PFSK-1 (cell line): ENCODE measurements around the gene MAPK8.

Source experiments
- FOXP2 ChIP-seq: optimal IDR thresholded peaks from 2 replicates; pipeline ENCODE3; 2011; ENCODE audit warnings: borderline replicate concordance, control low read depth, inconsistent platforms; ENCODE audit not compliant: insufficient read depth; ENCODE audit errors: extremely low read length, extremely low read depth
- POLR2AphosphoS5 ChIP-seq: IDR thresholded peaks from 2 replicates; pipeline ENCODE4 v1.6.1; 2012; ENCODE audit warnings: low read depth, mild to moderate bottlenecking, control low read depth, low read length, moderate library complexity
- REST ChIP-seq, 2 experiments: IDR thresholded peaks; 2 replicates each; pipeline versions ENCODE4 v1.6.1 to v1.8.0; 2011 to 2012; ENCODE audit warnings: low read depth in 2 of 2, low read length in 2 of 2, control low read depth in 1 of 2, inconsistent platforms in 1 of 2, mild to moderate bottlenecking in 1 of 2, moderate library complexity in 1 of 2; ENCODE audit not compliant: insufficient read depth in 1 of 2
- SIN3A ChIP-seq: IDR thresholded peaks from 2 replicates; pipeline ENCODE4 v1.6.1; 2012; ENCODE audit warnings: mild to moderate bottlenecking, low read length, moderate library complexity, borderline replicate concordance; ENCODE audit not compliant: insufficient read depth
- TAF1 ChIP-seq: IDR thresholded peaks from 2 replicates; pipeline ENCODE4 v1.6.1; 2012; ENCODE audit warnings: low read length, control low read depth, borderline replicate concordance; ENCODE audit not compliant: insufficient read depth

DNA sequence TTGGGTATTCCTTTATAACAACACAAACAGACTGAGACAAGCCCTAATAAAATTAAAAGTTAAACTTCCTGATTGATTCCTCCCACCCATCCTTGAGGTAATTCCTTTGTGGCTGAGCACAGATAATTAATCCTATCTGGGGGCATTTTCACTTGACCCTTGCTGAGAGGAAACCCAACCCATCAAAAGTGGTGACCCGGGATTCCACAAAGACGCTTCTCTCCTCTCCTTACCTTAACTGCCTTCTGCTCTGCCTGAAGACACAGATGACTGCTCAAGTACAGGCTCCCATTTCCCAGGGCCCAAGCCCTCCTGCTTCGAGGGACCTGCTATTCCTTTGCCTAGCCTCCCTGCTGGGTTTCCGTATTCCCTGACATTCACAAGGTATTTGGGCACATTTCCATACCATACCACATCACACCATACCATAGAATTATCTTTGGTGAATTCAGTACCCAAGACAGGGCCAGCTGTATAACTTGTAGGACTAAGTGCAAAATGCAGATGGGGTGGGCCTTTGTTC is 9.8 kb upstream of the MAPK8 start:
- TF ChIP-seq POLR2AphosphoS5, result no peak
- TF ChIP-seq TAF1, result no peak
- no peak for TF ChIP-seq SIN3A
- TF ChIP-seq REST (IDR thresholded peaks at IDR 0.05; ENCODE audit: insufficient read depth in 1 of 2, low read depth in 2 of 2, low read length in 2 of 2), result no peak
- TF ChIP-seq FOXP2, result no peak
